ENCODE measurements around the gene CKAP4. TPM values are rescaled to one million over a fixed set of nuclear protein-coding genes. Genes with fewer than 3 reads are reported as not detected.

The CKAP4 gene
- total RNA-seq, 1 donor from 2014 or later = 180 TPM

GRCh38 chr12:106205208-106206069 lies 42.4 kb downstream of the CKAP4 start:
- DNase-seq (ENCODE audit: low spot score in 2 of 2, unreplicated experiment in 2 of 2) = no peak
- Mint-ChIP-seq H3K4me1 (no peaks in the 10 kb centered on the region), H3K36me3 (no peaks in the 10 kb centered on the region), H3K4me3 (no peak overlapping the region), H3K27ac (no peak overlapping the region), H3K27me3 (ENCODE audit: low read depth) (peaks cover 18% of the 10 kb centered on the region), H3K9me3 (peaks cover 28% of the 10 kb centered on the region)
- TF ChIP-seq CTCF (IDR thresholded peaks at IDR 0.05; ENCODE audit: unreplicated experiment) = no peak

- no peak for TF ChIP-seq CTCF (IDR thresholded peaks at IDR 0.05; ENCODE audit: unreplicated experiment)
- Mint-ChIP-seq H3K9me3 (peaks cover 26% of the 10 kb centered on the region), H3K4me3 (no peak overlapping the region), H3K36me3 (no peaks in the 10 kb centered on the region), H3K4me1 (no peaks in the 10 kb centered on the region), H3K27ac (no peak overlapping the region), H3K27me3 (ENCODE audit: low read depth) (peaks cover 7% of the 10 kb centered on the region)
- DNase-seq (ENCODE audit: low spot score in 2 of 2, unreplicated experiment in 2 of 2) = no peak
These were observed 43.5 kb downstream of the CKAP4 start for GRCh38 chr12:106204312-106204711.

GRCh38 chr12:106197906-106198623 lies 49.8 kb downstream of the CKAP4 start:
- no peak for DNase-seq (ENCODE audit: low spot score in 2 of 2, unreplicated experiment in 2 of 2)
- Mint-ChIP-seq H3K27me3 (ENCODE audit: low read depth) (no peaks in the 10 kb centered on the region), H3K4me1 (no peaks in the 10 kb centered on the region), H3K4me3 (no peak overlapping the region), H3K36me3 (no peaks in the 10 kb centered on the region), H3K27ac (no peak overlapping the region), H3K9me3 (no peaks in the 10 kb centered on the region)
- no peak for TF ChIP-seq CTCF (IDR thresholded peaks at IDR 0.05; ENCODE audit: unreplicated experiment)

GRCh38 chr12:106195621-106196027 lies 52.2 kb downstream of the CKAP4 start:
- Mint-ChIP-seq H3K9me3 (no peaks in the 10 kb centered on the region), H3K4me1 (no peaks in the 10 kb centered on the region), H3K27me3 (ENCODE audit: low read depth) (no peaks in the 10 kb centered on the region), H3K36me3 (no peaks in the 10 kb centered on the region), H3K4me3 (no peak overlapping the region), H3K27ac (no peak overlapping the region)
- TF ChIP-seq CTCF (IDR thresholded peaks at IDR 0.05; ENCODE audit: unreplicated experiment) = no peak
- DNase-seq (ENCODE audit: low spot score in 2 of 2, unreplicated experiment in 2 of 2) = no peak

GRCh38 chr12:106194351-106194750 lies 53.5 kb downstream of the CKAP4 start:
- Mint-ChIP-seq H3K36me3 (no peaks in the 10 kb centered on the region), H3K27ac (no peak overlapping the region), H3K27me3 (ENCODE audit: low read depth) (no peaks in the 10 kb centered on the region), H3K9me3 (no peaks in the 10 kb centered on the region), H3K4me3 (no peak overlapping the region), H3K4me1 (no peaks in the 10 kb centered on the region)
- no peak for DNase-seq (ENCODE audit: low spot score in 2 of 2, unreplicated experiment in 2 of 2)
- no peak for TF ChIP-seq CTCF (IDR thresholded peaks at IDR 0.05; ENCODE audit: unreplicated experiment)
